HG03469 (cell line): ENCODE results near the gene LEFTY1.
"Not testable (repeated sequence)": the region's sequence is repeated elsewhere in the genome, so short reads cannot be mapped to it uniquely, and the experiment has no call there.

Experiments
- ATAC-seq: cut with Tn5 transposase; IDR thresholded peaks from one replicate; pipeline ENCODE4 v1.9.1; 2021; ENCODE audit warnings: mild to moderate bottlenecking, moderate library complexity, moderate number of reproducible peaks; ENCODE audit not compliant: unreplicated experiment

LEFTY1 gene

DNA sequence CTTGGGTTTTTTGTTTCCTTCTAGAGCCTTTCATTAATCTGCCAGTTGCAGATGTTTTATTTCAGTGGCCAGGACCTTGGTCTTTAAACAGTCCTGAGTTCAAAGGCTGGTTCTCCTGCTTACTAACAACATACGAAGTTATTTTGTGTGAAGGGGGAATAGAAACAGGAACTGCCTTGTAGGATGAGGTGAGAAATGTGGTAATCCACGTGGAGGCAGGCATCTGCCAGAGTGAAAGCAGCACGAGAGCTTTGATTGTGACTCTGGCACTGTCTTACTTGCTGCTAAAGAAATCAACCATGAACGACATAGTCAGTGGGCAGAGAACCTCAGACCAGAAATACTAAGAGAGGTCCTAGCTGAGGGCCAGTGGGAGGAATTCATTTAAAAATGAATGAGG is 37.1 kb downstream of the LEFTY1 start:
- peak; percentile 63 for ATAC-seq

DNA sequence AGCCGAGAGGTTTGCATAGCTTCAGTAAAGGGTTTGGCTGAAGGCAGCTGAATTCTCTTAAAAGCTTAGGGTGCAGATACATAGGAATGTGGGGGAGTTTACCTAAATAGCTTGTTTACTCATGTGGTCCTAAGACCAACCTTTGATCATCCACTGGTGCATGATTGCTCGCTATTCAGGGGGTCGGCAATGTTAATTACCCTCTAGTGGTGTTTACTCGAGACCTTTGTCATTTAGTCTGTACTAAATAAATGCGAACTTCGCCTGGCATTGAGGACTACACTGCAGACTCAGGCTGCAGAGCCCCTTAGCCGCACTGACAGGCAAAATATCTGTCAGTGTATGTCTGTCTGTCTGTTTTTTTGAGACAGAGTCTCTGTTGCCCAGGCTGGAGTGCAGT is 38.6 kb downstream of the LEFTY1 start:
- ATAC-seq, result no peak

DNA sequence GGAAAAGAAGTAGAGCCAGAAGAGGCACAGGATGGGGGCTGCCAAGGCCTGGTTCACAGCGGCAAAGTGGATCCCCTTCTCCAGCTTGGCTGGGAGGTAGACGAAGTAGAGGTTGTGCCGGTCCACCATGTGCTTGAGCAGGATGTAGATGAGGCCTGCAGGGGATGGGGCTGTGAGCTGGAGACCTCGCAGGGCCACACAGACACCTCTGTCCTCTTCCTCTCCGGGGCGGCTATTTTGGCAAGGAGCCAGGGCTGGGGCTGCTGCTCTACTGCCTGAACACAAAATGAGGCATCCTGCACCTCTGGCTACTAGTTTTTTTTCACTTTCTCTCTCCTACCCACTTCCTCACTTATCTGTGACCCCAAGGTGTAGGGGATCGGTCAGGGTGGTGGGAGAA is 39.0 kb downstream of the LEFTY1 start:
- ATAC-seq, result no peak

DNA sequence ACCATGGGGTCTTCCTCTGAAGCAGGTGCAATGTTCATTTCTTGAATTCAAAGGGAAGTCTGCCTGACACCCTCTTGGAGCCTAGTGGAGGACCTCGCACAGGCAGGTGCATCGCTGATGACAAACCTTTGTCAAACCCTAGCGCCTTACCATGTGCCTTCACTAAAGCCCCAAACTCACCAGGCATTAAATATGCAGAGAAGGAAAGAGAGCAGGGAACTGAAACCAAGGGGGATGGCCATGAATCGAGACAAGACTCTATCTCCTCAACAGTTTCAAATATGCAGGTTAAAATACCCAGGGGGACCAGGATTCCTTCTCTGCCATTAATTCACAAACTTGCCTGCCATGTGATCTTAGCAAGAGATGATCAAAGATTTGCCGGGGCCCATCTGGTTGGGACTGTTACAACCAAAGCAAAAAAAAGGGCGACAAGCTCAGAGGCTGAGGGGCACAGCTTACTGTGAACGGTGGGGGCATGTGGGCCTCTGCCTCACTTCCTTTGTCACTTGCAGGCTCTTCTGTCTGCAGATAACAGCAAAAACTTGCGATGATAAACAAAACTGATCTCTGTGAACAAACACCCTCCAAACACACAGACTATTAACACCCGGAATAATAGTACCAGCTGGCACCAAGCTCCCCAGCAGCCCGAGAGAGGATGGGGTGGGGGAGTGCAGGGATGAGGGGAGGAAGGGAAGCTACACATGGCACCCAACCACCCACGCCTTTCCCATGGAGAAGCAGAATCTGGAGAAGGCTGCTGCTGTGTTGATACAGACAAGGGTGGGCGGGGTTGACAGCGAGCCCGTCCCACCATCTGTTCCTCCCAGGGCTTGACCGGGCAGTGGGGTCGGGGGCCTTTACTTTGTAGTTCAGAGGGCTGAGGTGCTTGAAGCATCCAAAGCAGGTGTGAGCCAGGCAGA is 40.7 kb downstream of the LEFTY1 start:
- ATAC-seq, result no peak

DNA sequence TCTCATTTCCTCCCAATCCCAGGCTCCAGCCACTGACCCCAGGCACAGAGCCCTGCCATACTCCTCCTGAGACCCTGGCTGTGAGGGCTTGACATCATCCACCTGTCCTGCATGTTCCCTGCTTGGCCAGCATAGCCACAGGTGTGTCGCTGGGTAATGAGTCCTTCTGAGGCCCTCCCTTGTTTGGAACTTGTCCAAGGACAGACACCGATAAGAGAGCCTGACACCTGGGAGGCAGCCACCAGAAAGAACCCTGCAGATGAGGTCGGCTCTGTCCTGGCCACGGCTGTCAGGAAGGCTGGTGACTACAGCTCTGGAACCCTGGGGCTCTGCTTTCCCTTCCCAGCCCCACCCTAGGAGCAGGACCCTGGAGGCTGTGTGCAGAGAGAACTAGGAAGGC is 41.3 kb downstream of the LEFTY1 start:
- ATAC-seq, result no peak

DNA sequence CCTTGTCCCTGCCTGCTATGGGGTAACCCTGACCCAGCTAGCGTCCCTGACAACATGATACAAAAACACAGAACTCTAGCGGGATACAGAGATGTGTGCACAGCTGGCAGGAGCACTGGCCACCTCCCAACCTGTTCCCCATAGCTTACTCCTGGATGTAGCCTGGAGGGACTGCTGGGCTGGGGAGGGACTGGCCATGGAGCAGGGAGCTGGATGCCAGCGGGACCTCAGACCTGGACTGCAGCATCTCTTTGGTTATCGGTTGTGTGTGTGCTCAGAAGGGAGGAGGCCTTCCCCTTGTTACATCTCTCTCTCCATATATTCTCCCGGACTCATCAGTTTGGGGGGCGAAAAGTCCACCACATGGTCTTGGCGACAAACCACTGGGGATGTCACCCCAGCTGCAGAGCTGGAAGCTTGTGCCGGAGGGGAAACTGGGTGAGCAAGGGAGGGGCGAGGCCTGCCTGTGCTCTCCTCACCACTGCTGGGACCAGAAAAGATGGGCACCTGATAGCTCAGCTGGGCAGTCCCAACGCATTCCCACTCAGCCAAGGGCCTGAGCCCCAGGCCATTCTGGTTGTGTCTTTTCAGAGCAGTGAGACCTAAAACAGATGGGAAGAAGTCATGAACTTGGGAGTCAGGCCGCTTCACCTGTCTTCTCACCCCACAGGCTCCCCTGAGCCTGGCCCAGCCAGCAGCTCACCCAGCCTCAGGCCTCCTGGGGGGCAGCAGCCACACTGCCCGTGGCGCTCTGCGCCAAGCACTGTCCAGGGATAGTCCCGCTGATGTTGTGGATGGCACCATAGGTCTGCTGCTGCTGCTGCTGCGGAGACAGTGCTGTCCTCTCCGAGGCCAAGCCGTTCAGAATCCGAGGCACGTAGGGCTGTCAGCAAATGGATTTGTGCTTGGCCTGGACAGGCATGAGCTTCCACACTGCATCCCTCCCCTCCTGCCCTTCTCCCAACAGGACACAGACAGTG is 42.3 kb downstream of the LEFTY1 start:
- no peak for ATAC-seq

DNA sequence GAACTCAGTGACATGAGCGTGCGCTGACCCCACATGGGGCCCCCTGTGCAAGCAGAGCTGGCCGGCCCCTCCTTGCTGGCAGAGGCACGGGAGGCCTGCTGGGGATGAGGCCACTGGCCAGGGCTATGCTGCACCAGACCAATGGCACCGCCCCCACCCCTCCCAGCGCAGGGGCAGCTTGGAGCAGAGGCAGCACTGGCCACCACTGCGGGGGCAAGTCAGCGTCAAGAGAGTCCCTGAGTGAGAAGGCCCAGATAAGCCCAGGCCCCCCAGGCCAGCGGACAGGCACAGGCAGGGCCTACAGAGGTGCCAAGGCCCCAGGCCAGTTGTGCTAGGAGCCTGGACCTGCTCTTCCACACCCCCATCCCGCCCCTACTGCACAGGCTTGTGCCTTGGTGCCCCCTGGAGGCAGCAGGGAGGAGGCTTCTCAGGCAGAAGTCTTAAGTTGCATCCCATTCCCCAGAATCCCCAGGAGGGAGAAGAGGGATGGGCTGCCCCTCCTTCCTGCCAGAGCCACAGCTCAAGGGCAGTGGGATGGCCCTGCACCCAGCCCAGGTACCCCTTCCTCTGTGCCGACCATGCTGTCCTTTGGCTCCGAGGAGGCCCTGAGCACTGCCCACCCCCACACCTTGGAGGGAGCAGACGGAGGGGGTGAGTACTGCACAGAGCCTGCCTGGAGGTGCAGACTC is 43.2 kb downstream of the LEFTY1 start:
- no peak for ATAC-seq

DNA sequence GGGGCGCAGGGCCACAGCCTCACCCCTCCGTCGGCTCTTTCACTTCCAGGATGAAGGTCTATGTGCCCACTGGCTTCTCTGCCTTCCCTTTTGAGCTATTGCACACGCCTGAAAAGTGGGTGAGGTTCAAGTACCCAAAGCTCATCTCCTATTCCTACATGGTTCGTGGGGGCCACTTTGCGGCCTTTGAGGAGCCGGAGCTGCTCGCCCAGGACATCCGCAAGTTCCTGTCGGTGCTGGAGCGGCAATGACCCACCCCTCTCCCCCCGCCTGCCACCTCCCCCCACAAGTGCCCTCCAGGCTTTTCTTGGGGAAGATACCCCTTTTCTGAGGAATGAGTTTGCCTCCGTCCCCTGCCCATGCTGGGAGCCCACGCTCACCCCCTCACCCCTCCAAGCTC is 43.8 kb downstream of the LEFTY1 start:
- ATAC-seq, result no peak

DNA sequence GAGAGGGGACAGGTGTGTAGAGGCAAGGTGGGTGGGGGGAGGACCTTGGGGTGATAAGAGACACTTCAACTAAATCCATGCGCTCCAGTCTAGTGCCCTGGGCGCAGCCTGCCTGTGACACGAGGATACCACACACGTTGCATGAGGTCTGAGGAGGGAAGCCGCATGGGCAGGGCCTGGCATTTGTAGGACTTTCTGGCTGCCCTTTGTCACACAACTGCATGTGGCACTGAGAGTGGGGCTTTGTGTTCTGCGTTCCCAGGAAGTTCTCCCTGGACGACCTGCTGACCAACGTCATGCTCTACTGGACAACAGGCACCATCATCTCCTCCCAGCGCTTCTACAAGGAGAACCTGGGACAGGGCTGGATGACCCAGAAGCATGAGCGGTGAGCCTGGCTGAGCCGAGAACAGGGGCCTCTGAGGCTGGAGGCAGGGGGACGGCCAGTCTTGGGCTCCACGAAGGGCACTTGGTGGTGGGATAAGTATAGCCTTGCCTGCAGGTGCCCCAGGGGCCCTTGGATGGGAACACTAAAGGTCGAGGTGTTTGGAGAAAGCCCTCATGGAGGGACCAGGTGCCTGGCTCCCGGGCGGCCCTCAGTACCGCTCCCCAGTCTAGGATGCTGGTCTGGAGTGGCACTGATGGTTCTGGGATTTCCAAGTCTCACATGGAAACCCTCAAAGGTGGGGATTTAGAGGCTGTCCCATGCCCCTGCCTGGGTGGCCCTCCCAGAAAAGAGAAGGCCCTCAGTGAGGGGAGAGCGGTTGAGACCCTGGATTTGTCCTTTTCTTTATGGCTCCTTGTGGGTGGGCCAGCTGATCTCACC is 44.5 kb downstream of the LEFTY1 start:
- no peak for ATAC-seq

DNA sequence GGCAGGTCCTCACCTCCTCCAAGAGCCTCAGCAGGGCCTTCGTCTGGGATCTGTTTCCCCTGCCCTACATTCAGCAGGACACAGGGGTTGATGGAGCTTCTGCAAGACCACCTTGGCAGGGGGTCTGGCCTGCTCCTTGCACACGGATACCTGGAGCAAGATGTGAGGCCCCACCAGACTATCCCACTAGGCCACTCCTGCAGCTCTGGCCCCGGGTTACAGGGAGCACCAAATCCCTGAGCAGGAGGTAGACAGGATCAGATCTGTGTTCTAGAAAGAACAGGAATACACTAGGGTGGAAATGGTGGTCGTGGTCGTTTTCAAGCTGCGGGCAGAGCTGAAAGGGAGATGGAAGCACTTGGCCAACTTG is 45.5 kb downstream of the LEFTY1 start:
- ATAC-seq, result no peak

DNA sequence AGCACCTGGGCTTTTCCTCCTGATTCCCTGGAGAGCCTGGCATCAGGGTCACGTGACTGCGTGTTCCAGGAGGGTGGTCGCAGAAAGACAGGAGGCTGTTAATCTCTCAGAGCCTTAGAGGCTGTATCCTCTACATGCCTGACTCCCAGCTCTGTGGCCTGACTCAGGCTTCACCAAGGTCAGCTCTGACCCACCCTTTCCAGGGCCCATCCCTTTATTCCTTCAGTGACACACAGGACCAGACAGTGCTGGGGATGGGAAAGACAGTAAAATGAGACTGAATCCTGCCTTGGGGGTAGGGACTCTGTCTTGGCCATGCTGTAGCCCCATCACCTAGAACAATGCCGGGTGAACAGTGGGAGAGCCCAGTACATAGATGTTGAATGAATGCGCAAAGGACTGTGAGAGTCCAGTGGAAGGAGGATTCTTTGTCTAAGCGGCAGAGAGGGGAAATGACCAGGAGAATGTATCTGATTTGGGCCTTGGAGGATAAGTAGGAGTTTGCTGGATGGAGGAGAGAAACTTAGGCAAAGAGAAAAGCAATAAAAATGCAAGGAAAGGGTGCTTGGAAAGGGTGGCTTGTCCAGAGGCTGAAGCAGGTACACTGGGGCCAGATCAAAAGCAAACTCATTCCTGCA is 46.0 kb downstream of the LEFTY1 start:
- ATAC-seq, result no peak

DNA sequence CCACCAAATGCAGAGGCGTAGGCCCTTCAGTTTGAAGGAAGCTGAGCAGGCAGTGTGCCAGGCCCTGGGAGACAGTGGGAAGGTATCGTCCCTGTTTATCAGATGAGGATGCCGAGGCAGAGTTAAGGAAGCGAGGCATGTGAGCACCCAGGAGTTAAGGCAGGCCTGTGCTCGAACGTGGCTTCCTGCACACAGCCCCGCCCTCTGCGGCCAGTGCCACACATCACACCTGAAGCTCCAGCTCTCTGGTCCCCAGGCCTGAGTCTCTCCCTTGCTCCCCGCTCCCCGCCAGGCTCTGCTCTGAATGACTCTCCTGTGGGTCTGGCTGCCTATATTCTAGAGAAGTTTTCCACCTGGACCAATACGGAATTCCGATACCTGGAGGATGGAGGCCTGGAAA is 46.9 kb downstream of the LEFTY1 start:
- ATAC-seq, result no peak

DNA sequence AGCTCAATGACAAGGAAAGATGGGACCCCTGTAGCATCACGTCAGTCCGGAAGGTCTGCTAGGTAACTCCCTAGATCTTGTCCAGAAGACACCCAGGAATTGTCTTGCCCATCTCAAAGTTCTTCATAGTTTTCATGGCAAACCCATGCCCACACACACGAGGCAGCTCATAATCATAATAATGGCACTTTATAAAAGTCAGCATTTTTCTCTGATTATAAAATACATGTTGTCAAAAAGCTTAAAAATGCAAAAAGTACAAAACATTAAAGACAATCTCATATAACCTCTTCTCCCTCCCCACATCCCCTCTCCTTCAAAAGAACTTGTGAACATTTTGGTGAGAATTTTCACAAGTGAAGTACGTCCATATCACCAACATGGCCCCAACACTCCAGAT is 48.2 kb downstream of the LEFTY1 start:
- ATAC-seq, result no peak

DNA sequence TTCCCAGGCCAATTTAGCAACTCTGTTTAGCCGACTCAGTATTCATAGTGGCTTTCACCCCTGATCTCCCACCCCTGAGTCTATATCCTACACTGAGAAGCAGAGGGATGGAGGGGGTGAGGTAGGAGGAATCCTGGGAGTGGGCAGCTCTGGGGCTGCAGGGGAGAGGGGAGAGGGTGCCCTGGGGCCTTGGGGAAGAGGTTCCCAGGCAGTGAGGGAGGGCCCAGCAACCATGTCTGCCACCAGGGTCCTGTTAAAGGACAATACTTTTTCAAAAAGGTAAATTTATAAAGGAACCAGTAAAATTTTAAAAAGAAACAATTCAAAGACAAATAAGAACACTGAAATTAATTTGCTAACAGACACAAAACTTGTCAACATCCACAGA is 48.7 kb downstream of the LEFTY1 start:
- no peak for ATAC-seq

DNA sequence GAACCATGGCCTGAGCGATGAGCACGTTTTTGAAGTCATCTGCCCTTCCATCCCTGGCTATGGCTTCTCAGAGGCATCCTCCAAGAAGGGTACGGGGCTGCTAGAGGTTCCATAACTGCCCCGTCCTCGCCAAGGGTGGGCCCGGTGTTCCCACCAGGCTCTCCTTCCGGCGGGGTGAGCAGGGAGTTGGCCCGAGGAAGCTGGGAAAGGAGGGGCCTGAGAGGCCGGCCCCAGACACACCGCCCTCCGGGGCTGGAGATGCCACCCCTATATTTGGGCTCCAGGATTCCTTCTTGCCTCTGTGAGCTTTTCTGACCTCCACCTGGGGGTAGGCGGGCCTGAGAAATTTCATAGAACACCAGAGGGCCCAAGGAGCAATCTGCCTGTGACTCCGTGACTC is 50.2 kb downstream of the LEFTY1 start:
- no peak for ATAC-seq

DNA sequence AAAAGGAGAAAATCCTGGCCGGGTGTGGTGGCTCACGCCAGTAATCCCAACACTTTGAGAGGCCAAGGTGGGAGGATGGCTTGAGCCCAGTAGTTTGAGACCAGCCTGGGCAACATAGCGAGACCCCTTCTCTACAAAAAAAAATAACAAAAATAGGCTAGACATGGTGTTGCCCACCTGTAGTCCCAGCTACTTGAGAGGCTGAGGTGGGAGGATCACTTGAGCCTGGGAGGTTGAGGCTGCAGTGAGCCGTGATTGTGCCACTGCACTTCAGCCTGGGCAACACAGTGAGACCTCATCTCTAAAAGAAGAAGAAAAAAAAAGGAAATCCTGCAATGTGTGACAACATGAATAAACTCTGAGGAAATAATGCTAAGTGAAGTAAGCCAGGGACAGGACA is 52.6 kb downstream of the LEFTY1 start:
- not testable (repeated sequence) for ATAC-seq
